RCC 7860 (cell line): ENCODE measurements around the gene PNRC1.
"Not testable (repeated sequence)": the region's sequence is repeated elsewhere in the genome, so short reads cannot be mapped to it uniquely, and the experiment has no call there.

Experiments used
- DNase-seq: peaks from one replicate; pipeline ENCODE4 v3.0.0-alpha.2; 2015; ENCODE audit warnings: low spot score
- FAIRE-seq: peaks from 2 replicates; lab custom pipeline; 2012; peaks lifted over from hg19 to GRCh38; lab: Jason Lieb, UNC

Gene PNRC1

GRCh38 chr6:89080281-89081128 lies at the start of gene PNRC1:
PNRC1 (plus strand) TSS chr6:89080751; CDS start chr6:89080895, 144 bp downstream.
- FAIRE-seq: peak; percentile 78
- peak; percentile 93 for DNase-seq

- DNase-seq: no peak
- no peak for FAIRE-seq
Observed at GRCh38 chr6:89032599-89032998, 48.0 kb upstream of the PNRC1 start.

- no peak for DNase-seq
- FAIRE-seq: no peak
Observed at GRCh38 chr6:89033461-89033860, 47.1 kb upstream of the PNRC1 start.

- DNase-seq, FAIRE-seq: not testable (repeated sequence)
Observed at GRCh38 chr6:89034116-89034515, 46.4 kb upstream of the PNRC1 start.

GRCh38 chr6:89034586-89035251 lies 45.8 kb upstream of the PNRC1 start:
- DNase-seq (peak; percentile 50), FAIRE-seq (no peak)

- DNase-seq (peak; percentile 84), FAIRE-seq (no peak)
Observed at GRCh38 chr6:89035252-89036101, 45.1 kb upstream of the PNRC1 start.

- DNase-seq (no peak), FAIRE-seq (no peak)
Observed at GRCh38 chr6:89037141-89037900, 43.2 kb upstream of the PNRC1 start.

GRCh38 chr6:89037901-89038293 lies 42.7 kb upstream of the PNRC1 start:
- not testable (repeated sequence) for FAIRE-seq, DNase-seq

- FAIRE-seq: no peak
Observed at GRCh38 chr6:89042664-89043063, 37.9 kb upstream of the PNRC1 start.

GRCh38 chr6:89044328-89045010 lies 36.1 kb upstream of the PNRC1 start:
- DNase-seq (no peak), FAIRE-seq (no peak)

More at GRCh38 chr6:89042664-89043063, 37.9 kb upstream of the PNRC1 start:
- no peak for DNase-seq

- FAIRE-seq: no peak
- DNase-seq: no peak
Observed at GRCh38 chr6:89045011-89045387, 35.6 kb upstream of the PNRC1 start.

- FAIRE-seq: no peak
- DNase-seq: no peak
Observed at GRCh38 chr6:89045576-89045975, 35.0 kb upstream of the PNRC1 start.

GRCh38 chr6:89047473-89047872 lies 33.1 kb upstream of the PNRC1 start:
- no peak for FAIRE-seq
- DNase-seq: no peak

- DNase-seq (no peak), FAIRE-seq (no peak)
Observed at GRCh38 chr6:89048288-89048923, 32.1 kb upstream of the PNRC1 start.

- no peak for FAIRE-seq
- peak; percentile 22 for DNase-seq
Observed at GRCh38 chr6:89048985-89049384, 31.6 kb upstream of the PNRC1 start.

- no peak for FAIRE-seq
- no peak for DNase-seq
Observed at GRCh38 chr6:89050155-89050554, 30.4 kb upstream of the PNRC1 start.

GRCh38 chr6:89050697-89051096 lies 29.9 kb upstream of the PNRC1 start:
- DNase-seq: no peak
- no peak for FAIRE-seq

GRCh38 chr6:89051676-89052075 lies 28.9 kb upstream of the PNRC1 start:
- FAIRE-seq: no peak
- DNase-seq: no peak

- DNase-seq: no peak
- FAIRE-seq: no peak
Observed at GRCh38 chr6:89054208-89054607, 26.3 kb upstream of the PNRC1 start.
